Neural cell (in vitro differentiated cells): ENCODE data around the gene KDM4C. TPM values are rescaled to one million over a fixed set of nuclear protein-coding genes. Genes with fewer than 3 reads are reported as not detected.

Experiments
- H2AFZ ChIP-seq: fragments of 200-600, 300-800 bp; sonication (generic), shearing (Covaris generic); 2 replicates; pipeline ENCODE4 v1.6.0; 2014; ENCODE audit warnings: low read depth, mild to moderate bottlenecking, antibody characterized with exemption, low read length, moderate library complexity
- H3F3A ChIP-seq: fragments of 200-600 bp; shearing (Covaris generic); 2 replicates; pipeline ENCODE4 v1.6.1; 2016; ENCODE audit warnings: mild to moderate bottlenecking, moderate library complexity, mixed read lengths, antibody characterized with exemption, low read length; ENCODE audit not compliant: insufficient read depth, poor library complexity, severe bottlenecking
- H3K27ac ChIP-seq: fragments of 200-600, 300-800 bp; sonication (generic), shearing (Covaris generic); 2 replicates; pipeline ENCODE4 v1.5.1; 2014; ENCODE audit warnings: mild to moderate bottlenecking, low read length, moderate library complexity
- H3K27me3 ChIP-seq: fragments of 300-800, 200-600 bp; sonication (generic), shearing (Covaris generic); 2 replicates; pipeline ENCODE4 v1.6.0; 2014; ENCODE audit warnings: mild to moderate bottlenecking, low read depth, low read length, moderate library complexity; ENCODE audit not compliant: insufficient read depth
- H3K36me3 ChIP-seq: fragments of 300-800, 200-600 bp; sonication (generic), shearing (Covaris generic); 2 replicates; pipeline ENCODE4 v1.5.1; 2014; ENCODE audit warnings: mild to moderate bottlenecking, antibody characterized with exemption, low read length, moderate library complexity; ENCODE audit not compliant: insufficient read depth
- H3K4me2 ChIP-seq: fragments of 300-800, 200-600 bp; sonication (generic), shearing (Covaris generic); 2 replicates; pipeline ENCODE4 v1.6.0; 2014; ENCODE audit warnings: mild to moderate bottlenecking, low read length
- H3K4me3 ChIP-seq: fragments of 300-800, 200-600 bp; sonication (generic), shearing (Covaris generic); 2 replicates; pipeline ENCODE4 v1.5.1; 2014; ENCODE audit warnings: mild to moderate bottlenecking, low read length, moderate library complexity
- H3K79me2 ChIP-seq: fragments of 200-600 bp; shearing (Covaris generic); replicated peaks from 2 replicates; pipeline ENCODE4 v1.6.0; 2014; ENCODE audit warnings: mild to moderate bottlenecking, low read length, moderate library complexity; ENCODE audit not compliant: insufficient read depth
- H3K9ac ChIP-seq: fragments of 300-800, 200-600 bp; sonication (generic), shearing (Covaris generic); 2 replicates; pipeline ENCODE4 v1.6.1; 2016; ENCODE audit warnings: mild to moderate bottlenecking, low read length, mixed read lengths
- H3K9me2 ChIP-seq: fragments of 200-600 bp; shearing (Covaris generic); 2 replicates; pipeline ENCODE4 v1.6.1; 2016; ENCODE audit warnings: mild to moderate bottlenecking, low read length, mixed read lengths; ENCODE audit not compliant: insufficient read depth
- H3K9me3 ChIP-seq: fragments of 200-600, 300-800 bp; sonication (generic), shearing (Covaris generic); 2 replicates; pipeline ENCODE4 v1.6.1; 2016; ENCODE audit warnings: mild to moderate bottlenecking, mixed run types, low read length, moderate library complexity, mixed read lengths
- H4K20me1 ChIP-seq: fragments of 200-600 bp; shearing (Covaris generic); 2 replicates; pipeline ENCODE4 v1.6.1; 2016; ENCODE audit warnings: mild to moderate bottlenecking, mixed run types; ENCODE audit not compliant: insufficient read depth
- EP300 ChIP-seq: fragments of 450-650 bp; conservative IDR thresholded peaks from 2 replicates; pipeline ENCODE4 v1.6.1; 2014; ENCODE audit warnings: antibody characterized with exemption, mild to moderate bottlenecking, moderate library complexity; ENCODE audit not compliant: poor library complexity, severe bottlenecking
- EZH2 ChIP-seq: fragments of 200-600, 300-800 bp; shearing (Covaris generic), sonication (generic); IDR thresholded peaks from 2 replicates; pipeline ENCODE4 v1.6.1; 2014; ENCODE audit warnings: antibody characterized with exemption, low read length, borderline replicate concordance, mild to moderate bottlenecking; ENCODE audit not compliant: insufficient read depth, poor library complexity, severe bottlenecking
- MXI1 ChIP-seq: fragments of 450-650 bp; conservative IDR thresholded peaks from 2 replicates; pipeline ENCODE4 v1.6.1; 2014; ENCODE audit warnings: antibody characterized with exemption, mild to moderate bottlenecking; ENCODE audit not compliant: poor library complexity, severe bottlenecking
- POLR2AphosphoS5 ChIP-seq: IDR thresholded peaks from 2 replicates; pipeline ENCODE4 v1.6.1; 2012
- RAD21 ChIP-seq: fragments of 450-650 bp; conservative IDR thresholded peaks from 2 replicates; pipeline ENCODE4 v1.6.1; 2014; ENCODE audit warnings: antibody characterized with exemption, mild to moderate bottlenecking, moderate library complexity
- SMC3 ChIP-seq: fragments of 450-650 bp; conservative IDR thresholded peaks from 2 replicates; pipeline ENCODE4 v1.6.1; 2014; ENCODE audit warnings: antibody characterized with exemption, mild to moderate bottlenecking, moderate library complexity; ENCODE audit not compliant: poor library complexity
- TAF1 ChIP-seq: IDR thresholded peaks from 2 replicates; pipeline ENCODE4 v1.6.1; 2012; ENCODE audit warnings: low read depth
- polyA plus RNA-seq: library from polyadenylated mRNA; depleted of rRNA; stranded (reverse); fragments of >200 nt; gene quantifications from 2 replicates; pipeline ENCODE4 v1.2.3, GENCODE V29; 2014
- TF ChIP-seq, protein P1 (sequence below): IDR thresholded peaks from 2 replicates; pipeline ENCODE4 v1.6.1; 2012; ENCODE audit warnings: borderline replicate concordance
- TF ChIP-seq, protein P2 (sequence below): fragments of 450-650 bp; IDR thresholded peaks from 2 replicates; pipeline ENCODE4 v1.5.1; 2014; ENCODE audit warnings: antibody characterized with exemption, mild to moderate bottlenecking, moderate library complexity; ENCODE audit not compliant: poor library complexity, severe bottlenecking

KDM4C gene
- polyA plus RNA-seq, 1 donor from 2014 or later = 21.1 TPM

DNA sequence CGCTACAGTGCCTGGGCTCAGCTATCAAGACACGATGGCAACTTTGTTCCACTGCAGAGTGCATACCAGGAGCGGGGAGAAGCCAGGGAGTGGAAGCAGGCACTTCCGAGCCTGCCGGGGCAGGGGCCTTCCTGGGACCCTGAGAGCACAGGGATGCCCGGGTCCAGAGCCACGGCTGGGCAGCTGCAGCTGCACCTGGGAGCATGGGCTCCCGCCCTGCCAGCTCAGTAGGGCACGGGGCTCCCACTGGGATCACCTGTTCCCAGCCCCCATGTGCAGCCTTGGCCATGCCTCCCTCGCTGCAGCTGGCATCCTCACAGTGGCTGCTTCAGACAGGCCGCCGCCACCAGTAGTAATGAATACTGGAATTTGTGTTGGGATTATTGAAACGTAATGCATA is 391.5 kb downstream of the KDM4C start:
- no peak overlapping the region for H3K4me3 ChIP-seq
- H3K79me2 ChIP-seq = no peaks in the 10 kb centered on the region
- no peaks in the 10 kb centered on the region for H3K9me3 ChIP-seq
- no peak overlapping the region for H2AFZ ChIP-seq
- no peaks in the 10 kb centered on the region for H3K9me2 ChIP-seq
- no peaks in the 10 kb centered on the region for H3F3A ChIP-seq
- no peak overlapping the region for H3K27ac ChIP-seq
- H3K4me2 ChIP-seq = no peak overlapping the region
- TF ChIP-seq RAD21 = no peak
- TF ChIP-seq, protein P1, sequence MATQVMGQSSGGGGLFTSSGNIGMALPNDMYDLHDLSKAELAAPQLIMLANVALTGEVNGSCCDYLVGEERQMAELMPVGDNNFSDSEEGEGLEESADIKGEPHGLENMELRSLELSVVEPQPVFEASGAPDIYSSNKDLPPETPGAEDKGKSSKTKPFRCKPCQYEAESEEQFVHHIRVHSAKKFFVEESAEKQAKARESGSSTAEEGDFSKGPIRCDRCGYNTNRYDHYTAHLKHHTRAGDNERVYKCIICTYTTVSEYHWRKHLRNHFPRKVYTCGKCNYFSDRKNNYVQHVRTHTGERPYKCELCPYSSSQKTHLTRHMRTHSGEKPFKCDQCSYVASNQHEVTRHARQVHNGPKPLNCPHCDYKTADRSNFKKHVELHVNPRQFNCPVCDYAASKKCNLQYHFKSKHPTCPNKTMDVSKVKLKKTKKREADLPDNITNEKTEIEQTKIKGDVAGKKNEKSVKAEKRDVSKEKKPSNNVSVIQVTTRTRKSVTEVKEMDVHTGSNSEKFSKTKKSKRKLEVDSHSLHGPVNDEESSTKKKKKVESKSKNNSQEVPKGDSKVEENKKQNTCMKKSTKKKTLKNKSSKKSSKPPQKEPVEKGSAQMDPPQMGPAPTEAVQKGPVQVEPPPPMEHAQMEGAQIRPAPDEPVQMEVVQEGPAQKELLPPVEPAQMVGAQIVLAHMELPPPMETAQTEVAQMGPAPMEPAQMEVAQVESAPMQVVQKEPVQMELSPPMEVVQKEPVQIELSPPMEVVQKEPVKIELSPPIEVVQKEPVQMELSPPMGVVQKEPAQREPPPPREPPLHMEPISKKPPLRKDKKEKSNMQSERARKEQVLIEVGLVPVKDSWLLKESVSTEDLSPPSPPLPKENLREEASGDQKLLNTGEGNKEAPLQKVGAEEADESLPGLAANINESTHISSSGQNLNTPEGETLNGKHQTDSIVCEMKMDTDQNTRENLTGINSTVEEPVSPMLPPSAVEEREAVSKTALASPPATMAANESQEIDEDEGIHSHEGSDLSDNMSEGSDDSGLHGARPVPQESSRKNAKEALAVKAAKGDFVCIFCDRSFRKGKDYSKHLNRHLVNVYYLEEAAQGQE = no peak
- no peak for TF ChIP-seq EP300
- no peaks in the 10 kb centered on the region for H4K20me1 ChIP-seq
- H3K9ac ChIP-seq = no peak overlapping the region
- H3K36me3 ChIP-seq = no peaks in the 10 kb centered on the region
- H3K27me3 ChIP-seq = no peaks in the 10 kb centered on the region

DNA sequence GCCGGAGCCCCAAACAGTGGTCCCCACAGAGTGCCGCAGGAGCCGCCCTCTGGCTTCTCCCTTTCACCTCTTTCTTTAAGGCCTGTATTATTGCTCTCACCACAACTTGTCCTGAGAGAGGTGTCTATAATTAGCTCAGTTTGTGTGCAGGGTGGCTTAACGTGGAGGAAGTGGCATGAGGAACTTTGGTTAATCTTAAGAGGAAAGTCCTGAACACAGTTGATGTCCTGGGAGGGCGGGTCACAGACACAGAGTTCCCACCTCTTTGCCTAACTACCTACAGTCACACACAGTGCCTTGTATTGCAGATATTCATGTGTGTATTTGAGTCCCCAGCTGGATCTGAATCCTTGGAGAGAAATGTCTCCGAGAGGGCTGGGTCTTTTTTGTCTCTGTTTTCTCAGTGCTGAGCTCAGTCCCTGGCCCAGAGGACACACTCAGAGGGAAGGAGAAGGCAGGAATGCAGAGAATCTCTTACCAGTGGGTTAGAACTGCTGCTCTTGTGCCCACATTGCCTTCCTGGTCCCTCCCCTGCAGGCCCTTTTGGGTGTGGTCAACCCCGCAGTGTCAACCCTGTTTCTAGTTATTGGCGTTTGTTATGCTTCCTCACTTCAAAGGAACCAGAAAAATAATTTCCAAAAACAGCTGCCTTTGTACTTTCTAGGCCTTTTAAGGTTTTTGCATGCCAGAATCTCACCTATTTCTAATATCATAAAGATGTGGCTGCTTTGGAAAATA is 392.5 kb downstream of the KDM4C start:
- H3K9me3 ChIP-seq = no peaks in the 10 kb centered on the region
- no peaks in the 10 kb centered on the region for H3K36me3 ChIP-seq
- no peak overlapping the region for H3K27ac ChIP-seq

More for the DNA sequence above, 392.5 kb downstream of the KDM4C start:
- H3F3A ChIP-seq = no peaks in the 10 kb centered on the region
- no peaks in the 10 kb centered on the region for H3K79me2 ChIP-seq
- no peak overlapping the region for H3K4me3 ChIP-seq
- TF ChIP-seq EP300 (no peak), MXI1 (no peak), TAF1 (no peak), POLR2AphosphoS5 (no peak), EZH2 (no peak), RAD21 (no peak), SMC3 (no peak)
- TF ChIP-seq, protein P2, sequence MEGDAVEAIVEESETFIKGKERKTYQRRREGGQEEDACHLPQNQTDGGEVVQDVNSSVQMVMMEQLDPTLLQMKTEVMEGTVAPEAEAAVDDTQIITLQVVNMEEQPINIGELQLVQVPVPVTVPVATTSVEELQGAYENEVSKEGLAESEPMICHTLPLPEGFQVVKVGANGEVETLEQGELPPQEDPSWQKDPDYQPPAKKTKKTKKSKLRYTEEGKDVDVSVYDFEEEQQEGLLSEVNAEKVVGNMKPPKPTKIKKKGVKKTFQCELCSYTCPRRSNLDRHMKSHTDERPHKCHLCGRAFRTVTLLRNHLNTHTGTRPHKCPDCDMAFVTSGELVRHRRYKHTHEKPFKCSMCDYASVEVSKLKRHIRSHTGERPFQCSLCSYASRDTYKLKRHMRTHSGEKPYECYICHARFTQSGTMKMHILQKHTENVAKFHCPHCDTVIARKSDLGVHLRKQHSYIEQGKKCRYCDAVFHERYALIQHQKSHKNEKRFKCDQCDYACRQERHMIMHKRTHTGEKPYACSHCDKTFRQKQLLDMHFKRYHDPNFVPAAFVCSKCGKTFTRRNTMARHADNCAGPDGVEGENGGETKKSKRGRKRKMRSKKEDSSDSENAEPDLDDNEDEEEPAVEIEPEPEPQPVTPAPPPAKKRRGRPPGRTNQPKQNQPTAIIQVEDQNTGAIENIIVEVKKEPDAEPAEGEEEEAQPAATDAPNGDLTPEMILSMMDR = no peak
- TF ChIP-seq, protein P1 = no peak
- H3K4me2 ChIP-seq = no peak overlapping the region
- no peaks in the 10 kb centered on the region for H3K27me3 ChIP-seq
- H4K20me1 ChIP-seq = no peaks in the 10 kb centered on the region
- H3K9ac ChIP-seq = no peak overlapping the region
- H2AFZ ChIP-seq = no peak overlapping the region
- no peaks in the 10 kb centered on the region for H3K9me2 ChIP-seq
